ENCODE measurements around the gene TMC6. TPM values are rescaled to one million over a fixed set of nuclear protein-coding genes. Genes with fewer than 3 reads are reported as not detected.

The TMC6 gene
- total RNA-seq, 1 experiment from 2014 or later: 22.9 TPM

- intact Hi-C loops (cut with micrococcal nuclease; ENCODE audit: unreplicated experiment): no loop called here
- no peaks in the 10 kb centered on the region for H3K9me3 ChIP-seq (ENCODE audit: low read depth, low read length, poor library complexity, severe bottlenecking)
- peaks cover 9% of the 10 kb centered on the region for H3K4me1 ChIP-seq (ENCODE audit: insufficient read depth, low read length, poor library complexity, severe bottlenecking)
- H3K4me3 ChIP-seq (ENCODE audit: low read depth, low read length, poor library complexity, severe bottlenecking): no peak overlapping the region
- TF ChIP-seq EZH2 (IDR thresholded peaks at IDR 0.05; ENCODE audit: borderline replicate concordance, low read depth, low read length, poor library complexity, severe bottlenecking) (no peak), CTCF (conservative IDR thresholded peaks at IDR 0.05; ENCODE audit: low read depth, low read length) (no peak)
- no peaks in the 10 kb centered on the region for H3K36me3 ChIP-seq (ENCODE audit: insufficient read depth, low read length, poor library complexity, severe bottlenecking)
- H3K27me3 ChIP-seq (replicated peaks; ENCODE audit: insufficient read depth, low read depth, low read length, poor library complexity): no peaks in the 10 kb centered on the region
- ChIA-PET CTCF (no interaction called here), POLR2A (ENCODE audit: low non-redundant PET) (no interaction called here)
- DNase-seq (ENCODE audit: low spot score): no peak
- no peak overlapping the region for H3K27ac ChIP-seq (ENCODE audit: low read depth, low read length, poor library complexity, severe bottlenecking)
- BruUV-seq (replicated peaks): no TSS peak
Measured at GRCh38 chr17:78143214-78144146, 14.9 kb upstream of the TMC6 start.

- intact Hi-C loops (cut with micrococcal nuclease; ENCODE audit: unreplicated experiment): no loop called here
- BruUV-seq (replicated peaks): no TSS peak
- peaks cover 9% of the 10 kb centered on the region for H3K4me1 ChIP-seq (ENCODE audit: insufficient read depth, low read length, poor library complexity, severe bottlenecking)
- TF ChIP-seq EZH2 (IDR thresholded peaks at IDR 0.05; ENCODE audit: borderline replicate concordance, low read depth, low read length, poor library complexity, severe bottlenecking): no peak
- no peak for TF ChIP-seq CTCF (conservative IDR thresholded peaks at IDR 0.05; ENCODE audit: low read depth, low read length)
- no peaks in the 10 kb centered on the region for H3K36me3 ChIP-seq (ENCODE audit: insufficient read depth, low read length, poor library complexity, severe bottlenecking)
- ChIA-PET POLR2A (ENCODE audit: low non-redundant PET) (no interaction called here), CTCF (no interaction called here)
- DNase-seq (ENCODE audit: low spot score): no peak
- no peak overlapping the region for H3K4me3 ChIP-seq (ENCODE audit: low read depth, low read length, poor library complexity, severe bottlenecking)
- H3K27me3 ChIP-seq (replicated peaks; ENCODE audit: insufficient read depth, low read depth, low read length, poor library complexity): no peaks in the 10 kb centered on the region
- no peak overlapping the region for H3K27ac ChIP-seq (ENCODE audit: low read depth, low read length, poor library complexity, severe bottlenecking)
- no peaks in the 10 kb centered on the region for H3K9me3 ChIP-seq (ENCODE audit: low read depth, low read length, poor library complexity, severe bottlenecking)
Measured at GRCh38 chr17:78142119-78142861, 13.7 kb upstream of the TMC6 start.

GRCh38 chr17:78141437-78142118, 13.0 kb upstream of the TMC6 start:
- TF ChIP-seq EZH2 (IDR thresholded peaks at IDR 0.05; ENCODE audit: borderline replicate concordance, low read depth, low read length, poor library complexity, severe bottlenecking) (no peak), CTCF (conservative IDR thresholded peaks at IDR 0.05; ENCODE audit: low read depth, low read length) (no peak)
- no peaks in the 10 kb centered on the region for H3K9me3 ChIP-seq (ENCODE audit: low read depth, low read length, poor library complexity, severe bottlenecking)
- H3K4me1 ChIP-seq (ENCODE audit: insufficient read depth, low read length, poor library complexity, severe bottlenecking): peaks cover 9% of the 10 kb centered on the region
- intact Hi-C loops (cut with micrococcal nuclease; ENCODE audit: unreplicated experiment): no loop called here
- DNase-seq (ENCODE audit: low spot score): no peak
- CTCF ChIA-PET: no interaction called here
- H3K36me3 ChIP-seq (ENCODE audit: insufficient read depth, low read length, poor library complexity, severe bottlenecking): no peaks in the 10 kb centered on the region
- no TSS peak for BruUV-seq (replicated peaks)
- no peak overlapping the region for H3K27ac ChIP-seq (ENCODE audit: low read depth, low read length, poor library complexity, severe bottlenecking)
- no peaks in the 10 kb centered on the region for H3K27me3 ChIP-seq (replicated peaks; ENCODE audit: insufficient read depth, low read depth, low read length, poor library complexity)
- POLR2A ChIA-PET (ENCODE audit: low non-redundant PET): no interaction called here
- no peak overlapping the region for H3K4me3 ChIP-seq (ENCODE audit: low read depth, low read length, poor library complexity, severe bottlenecking)
